Right lobe of liver (tissue), 4 donors: ENCODE measurements around the gene SLAIN1.

Experiments used
- CTCF ChIP-seq, 4 donors: fragments of 200-600 bp in 3 of 4; fragments of 450-650 bp in 1 of 4; IDR thresholded peaks; one replicate each; pipeline versions ENCODE4 v1.5.1 to v1.8.0; 2016 to 2022; ENCODE audit warnings: antibody characterized with exemption in 4 of 4, mild to moderate bottlenecking in 2 of 4
- POLR2A ChIP-seq: fragments of 450-650 bp; IDR thresholded peaks from one replicate; pipeline ENCODE4 v1.6.1; 2017; ENCODE audit warnings: antibody characterized with exemption, mild to moderate bottlenecking
- donor health status: DM: no; HTN: no; CAD: no.
- donor health status: DM: no; HTN: no; CAD: no.
- donor health status: DM: no; HTN: yes; CAD: no.

GRCh38 chr13:77701305-77701704, 3.8 kb downstream of the SLAIN1 start:
- TF ChIP-seq CTCF (IDR thresholded peaks at IDR 0.05) (no peak), POLR2A (no peak)
